GM19438 (cell line): Measurements from ENCODE around the gene PPP2R5C.

ENCODE experiments used
- ATAC-seq: cut with Tn5 transposase; IDR thresholded peaks from one replicate; pipeline ENCODE4 v1.9.1; 2021; ENCODE audit warnings: low read depth; ENCODE audit not compliant: unreplicated experiment

Gene PPP2R5C

DNA sequence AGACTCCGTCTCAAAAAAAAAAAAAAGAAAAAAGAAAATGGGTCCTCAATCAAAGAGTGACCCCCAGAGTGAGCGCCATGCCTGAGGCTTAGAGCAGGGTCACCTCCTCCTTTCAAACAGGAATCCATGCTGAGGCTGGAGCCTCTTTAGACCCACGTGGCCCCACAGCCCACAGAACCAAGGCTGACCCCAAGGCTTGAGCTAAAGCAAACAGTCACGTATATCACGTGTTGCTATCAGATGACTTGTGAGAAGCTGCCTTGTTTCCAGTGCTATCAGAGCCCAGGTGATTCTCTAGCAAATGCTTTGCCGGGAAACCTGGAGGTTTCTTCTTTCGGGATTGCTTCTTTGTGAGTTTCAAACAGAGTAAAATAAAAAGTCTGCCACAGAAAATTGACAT, 171.2 kb downstream of the PPP2R5C start:
- ATAC-seq, result no peak

DNA sequence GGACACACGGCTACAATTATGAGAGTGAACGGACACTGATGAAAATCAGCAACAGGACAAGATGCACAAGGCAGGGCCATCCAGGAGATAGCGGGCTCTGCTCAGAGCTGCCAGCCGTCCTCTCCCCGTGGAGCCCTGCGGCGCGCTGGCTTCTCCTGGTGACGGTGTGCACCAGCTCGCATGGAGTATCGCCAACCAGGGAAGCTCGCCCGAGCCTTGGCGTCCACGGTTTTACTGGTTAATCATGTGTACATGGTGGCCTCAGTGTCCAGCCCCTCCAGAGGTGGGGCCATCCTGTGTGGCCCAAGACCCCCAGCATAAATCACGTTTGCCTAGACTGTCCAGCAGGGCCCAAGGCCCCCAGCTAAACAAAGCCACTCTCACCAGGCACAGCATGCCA, 171.7 kb downstream of the PPP2R5C start:
- no peak for ATAC-seq

DNA sequence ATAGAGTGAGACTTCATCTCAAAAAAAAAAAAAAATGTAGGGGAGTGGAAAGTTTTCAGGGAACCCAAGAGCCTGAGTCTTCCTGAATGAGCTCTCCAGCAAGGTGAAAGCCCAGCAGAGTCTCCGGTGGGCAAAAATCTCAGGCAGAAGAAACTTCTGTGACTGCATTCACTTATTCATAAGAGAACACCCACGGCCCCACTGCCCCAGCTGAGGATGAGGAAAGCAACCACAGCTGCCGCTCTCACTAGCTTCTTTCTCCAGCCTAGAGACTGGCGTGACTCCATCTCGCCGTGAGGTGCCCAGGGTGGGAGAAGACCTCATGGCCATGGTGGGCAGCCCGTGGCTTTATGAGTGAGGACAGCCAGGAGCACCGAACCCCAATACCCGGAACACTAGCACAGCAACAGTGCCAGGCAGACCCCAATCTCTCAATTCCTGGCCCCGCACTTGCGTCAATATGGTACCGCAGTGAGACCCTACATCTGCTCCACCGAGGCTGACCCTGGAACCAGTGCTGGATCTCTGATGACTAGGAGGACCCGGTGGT, 173.2 kb downstream of the PPP2R5C start:
- no peak for ATAC-seq

DNA sequence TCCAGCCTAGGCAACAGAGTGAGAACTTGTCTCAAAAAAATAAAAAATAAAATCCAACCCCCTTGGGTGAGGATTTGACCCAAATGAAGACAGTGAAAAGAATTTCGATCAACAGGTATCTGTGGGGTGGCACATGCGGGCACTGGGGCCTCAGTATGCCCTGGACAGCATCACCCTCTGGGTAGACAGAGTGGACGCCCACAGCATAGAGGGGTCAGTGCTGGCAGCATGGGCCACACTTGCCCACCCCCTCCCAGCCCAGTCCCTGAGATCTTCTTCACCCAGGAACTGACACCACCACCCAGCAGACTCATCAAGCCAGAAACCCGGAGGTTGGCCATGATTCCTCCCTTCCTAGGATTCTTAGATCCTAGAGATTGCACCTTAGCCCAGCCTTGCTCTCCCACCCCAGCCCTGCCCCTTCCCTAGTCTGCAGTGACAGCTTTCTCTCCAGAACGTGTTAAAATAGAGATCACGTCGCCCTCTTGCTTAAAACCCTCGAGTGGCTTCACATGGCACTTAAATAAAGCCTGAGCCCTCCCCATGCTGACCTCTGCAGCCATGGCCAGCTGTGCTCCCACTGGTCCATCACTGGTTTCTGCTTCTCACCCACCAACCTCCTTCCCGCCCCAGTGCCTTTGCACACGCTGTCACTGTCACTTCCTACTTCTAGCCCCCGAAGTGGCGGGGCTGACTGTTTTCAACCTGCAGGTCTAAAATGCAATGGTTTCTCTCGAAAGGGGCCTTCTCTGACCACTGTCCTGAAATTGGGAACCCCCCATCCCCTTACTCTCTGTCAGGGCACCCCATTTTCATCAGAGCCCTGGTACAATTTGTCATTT, 176.6 kb downstream of the PPP2R5C start:
- ATAC-seq, result no peak

DNA sequence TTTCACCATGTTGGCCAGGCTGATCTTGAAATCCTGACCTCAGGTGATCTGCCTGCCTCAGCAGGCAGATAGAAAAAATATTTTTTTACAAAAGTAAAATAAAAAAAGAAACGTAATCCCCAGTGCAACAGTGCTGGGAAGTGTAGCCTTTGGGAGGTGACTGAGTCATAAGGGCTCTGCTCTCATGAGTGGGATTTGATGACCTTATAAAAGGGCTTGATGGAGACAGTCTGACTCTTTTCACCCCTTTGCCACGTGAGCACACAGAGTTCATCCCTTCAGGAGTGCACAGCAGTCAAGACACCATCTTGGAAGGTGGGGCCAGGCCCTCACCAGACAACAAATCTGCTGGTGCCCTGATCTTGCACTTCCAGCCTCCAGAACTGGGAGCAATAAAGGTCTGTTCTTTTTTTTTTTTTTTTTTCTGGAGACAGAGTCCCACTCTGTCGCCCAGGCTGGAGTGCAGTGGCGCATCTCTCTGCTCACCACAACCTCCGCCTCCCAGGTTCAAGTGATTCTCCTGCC, 178.2 kb downstream of the PPP2R5C start:
- ATAC-seq, result no peak

DNA sequence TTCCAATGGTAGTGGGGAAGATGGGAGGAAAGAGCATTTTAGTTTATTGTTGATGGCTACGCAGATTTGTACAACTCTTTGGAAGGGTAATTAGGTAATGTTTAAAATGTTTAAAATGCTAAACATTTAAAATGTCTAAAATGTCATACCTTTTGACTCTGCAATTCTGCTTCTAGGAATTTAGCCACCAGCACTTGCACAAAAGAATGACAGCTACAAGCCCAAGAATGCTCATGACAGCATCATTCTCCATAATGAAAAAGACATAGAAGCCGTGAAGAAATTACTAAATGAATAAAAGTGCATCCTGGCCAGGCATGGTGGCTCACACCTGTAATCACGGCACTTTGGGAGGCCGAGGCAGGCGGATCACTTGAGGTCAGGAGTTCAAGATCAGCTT, 182.9 kb downstream of the PPP2R5C start:
- ATAC-seq, result no peak

DNA sequence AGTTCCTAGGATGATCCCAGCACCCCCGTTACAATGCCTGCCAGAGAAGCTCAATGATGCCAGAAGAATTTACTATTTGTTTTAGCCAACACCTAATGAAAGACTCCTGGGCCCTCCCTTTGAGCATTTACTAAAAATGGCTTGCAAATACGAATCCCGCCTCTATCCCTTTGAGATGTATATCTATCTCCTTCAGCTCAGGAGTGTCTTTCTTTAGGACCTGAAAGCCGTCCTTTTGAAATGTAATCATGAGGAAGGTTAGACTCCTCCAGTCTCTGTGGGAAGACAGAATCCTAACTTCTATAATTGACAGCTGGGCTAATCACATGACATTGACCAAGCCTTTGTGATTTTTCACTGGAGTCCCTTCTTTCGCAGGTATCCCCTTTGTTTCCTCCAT, 183.7 kb downstream of the PPP2R5C start:
- no peak for ATAC-seq

DNA sequence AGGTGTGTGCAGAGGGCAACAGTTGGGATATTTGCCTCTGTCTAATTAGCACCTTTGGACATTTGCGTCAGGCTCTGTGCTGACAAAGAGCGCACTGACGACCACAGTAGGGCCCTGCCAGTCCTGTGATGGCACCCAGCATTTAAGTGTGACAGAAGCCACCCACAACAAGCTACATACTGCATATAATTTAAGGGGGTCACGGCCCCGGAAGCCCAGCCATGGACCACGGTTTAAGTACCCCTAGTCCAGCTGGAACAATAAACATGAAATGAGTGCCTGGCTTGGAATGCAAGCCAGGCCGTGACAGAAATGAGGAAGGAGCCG, 186.0 kb downstream of the PPP2R5C start:
- ATAC-seq, result peak; percentile 9

DNA sequence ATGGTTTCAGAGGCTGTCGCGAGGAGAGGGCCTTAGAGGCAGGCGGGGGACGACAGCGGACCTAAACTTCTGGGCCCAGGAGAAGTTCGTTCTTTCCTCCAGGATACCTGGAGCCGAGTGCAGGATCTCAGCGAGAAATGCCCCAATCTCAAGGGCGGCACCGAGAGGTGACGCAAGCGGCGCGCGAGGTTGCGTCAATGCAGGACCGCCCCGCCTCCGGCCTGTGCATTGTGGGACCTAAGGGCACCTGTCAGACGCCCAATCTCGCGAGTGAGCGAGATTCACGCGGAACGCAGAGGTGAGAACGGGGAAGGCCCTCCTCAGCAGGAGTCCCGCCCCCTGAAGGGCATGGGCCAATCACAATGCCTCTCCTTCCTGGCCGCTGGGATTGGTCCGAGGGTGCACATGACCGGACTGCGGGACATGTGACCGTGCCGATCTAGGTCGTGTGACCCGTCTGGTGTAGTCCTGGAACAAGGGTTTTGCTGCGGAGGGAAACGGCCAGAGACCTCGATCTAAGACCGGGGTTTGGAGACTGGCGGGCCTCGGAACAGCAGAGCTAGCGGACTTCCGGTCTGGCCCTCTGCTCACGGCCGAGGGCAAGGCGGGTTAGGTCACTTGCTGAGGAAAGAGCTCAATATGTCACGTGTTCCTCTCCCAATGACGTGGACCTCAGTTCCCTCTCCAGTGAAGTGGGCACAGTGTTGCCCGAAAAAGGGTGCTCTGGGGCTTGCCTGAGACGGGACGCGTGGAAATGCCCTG, 186.6 kb downstream of the PPP2R5C start:
- peak; percentile 92 for ATAC-seq

DNA sequence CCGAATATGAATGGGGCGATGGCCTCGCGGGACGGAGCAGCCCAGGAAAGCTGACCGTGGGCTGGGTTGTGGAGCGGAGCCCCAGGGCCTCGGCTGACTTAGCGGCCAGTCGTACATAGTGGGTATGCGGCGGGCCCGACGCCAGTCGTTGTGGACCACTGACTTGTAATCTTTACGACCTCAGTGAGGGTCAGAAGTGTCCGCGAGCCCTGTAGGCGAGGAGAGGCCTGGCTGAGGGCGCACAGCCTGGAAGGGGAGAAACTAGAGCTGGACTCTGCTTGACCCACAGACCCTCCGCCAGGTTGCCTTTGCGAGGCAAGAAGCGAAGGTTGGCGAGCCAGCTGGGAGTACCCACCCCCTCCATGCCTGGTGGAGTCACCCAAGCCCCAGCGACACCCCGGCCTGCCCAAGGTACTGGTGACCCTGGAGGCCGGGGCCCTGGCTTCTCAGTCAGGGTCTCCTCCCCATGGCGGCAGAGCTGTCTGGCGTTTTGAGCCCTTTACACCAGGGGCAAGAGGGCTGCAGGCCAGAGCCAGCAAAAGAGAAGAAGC, 187.2 kb downstream of the PPP2R5C start:
- ATAC-seq, result no peak

DNA sequence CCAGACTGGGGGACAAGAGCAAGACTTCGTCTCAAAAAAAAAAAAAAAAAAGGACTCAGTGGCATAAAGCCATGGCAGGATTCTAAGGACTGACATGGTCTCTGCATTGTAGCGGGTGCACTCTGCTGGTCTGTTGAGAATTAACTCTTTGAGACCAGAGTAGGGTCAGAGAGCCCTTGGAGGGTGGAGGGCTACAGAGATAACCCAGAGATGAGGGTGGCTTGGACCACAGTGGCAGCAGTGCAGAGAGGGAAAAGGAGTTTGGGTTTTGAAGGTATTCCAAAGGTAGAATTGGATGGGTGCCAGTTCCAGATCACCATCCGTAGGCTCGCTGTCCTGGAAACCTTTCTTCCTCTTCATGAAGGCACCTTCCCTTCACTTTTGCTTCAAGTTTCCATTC, 188.6 kb downstream of the PPP2R5C start:
- ATAC-seq, result no peak

DNA sequence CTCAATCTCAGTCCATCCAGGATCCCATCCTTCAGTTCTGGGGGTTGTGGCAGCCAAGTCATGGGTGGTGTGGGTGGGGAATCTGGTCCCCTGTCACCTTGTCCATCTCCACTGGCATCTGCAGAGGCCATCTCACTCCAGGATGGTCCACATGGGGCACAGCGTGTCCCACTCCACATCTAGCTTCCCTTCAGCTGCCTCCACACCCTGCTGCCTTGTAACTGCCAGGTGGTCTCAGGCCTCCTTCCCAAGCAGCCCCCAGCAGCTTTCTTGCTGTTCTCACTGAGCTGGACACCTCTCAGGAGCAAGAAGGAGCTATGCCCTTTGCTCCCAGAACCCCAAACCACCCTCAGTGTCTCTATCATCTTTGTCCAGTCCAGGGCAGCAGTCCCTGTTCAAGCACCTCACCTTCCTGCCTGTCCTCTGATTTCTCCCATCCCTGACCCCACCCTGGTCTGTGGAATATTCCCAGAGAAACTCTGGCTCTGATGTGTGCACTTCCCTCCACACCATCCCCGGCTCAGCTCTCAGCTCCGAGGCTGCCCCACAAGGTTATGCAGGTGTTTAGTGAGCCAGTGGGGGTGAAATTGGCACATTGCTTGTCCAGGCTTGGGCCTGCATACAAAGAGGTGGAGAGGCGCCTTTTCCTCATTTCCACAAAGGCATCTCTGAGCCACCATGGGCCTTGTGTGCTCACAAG, 189.2 kb downstream of the PPP2R5C start:
- ATAC-seq, result no peak

DNA sequence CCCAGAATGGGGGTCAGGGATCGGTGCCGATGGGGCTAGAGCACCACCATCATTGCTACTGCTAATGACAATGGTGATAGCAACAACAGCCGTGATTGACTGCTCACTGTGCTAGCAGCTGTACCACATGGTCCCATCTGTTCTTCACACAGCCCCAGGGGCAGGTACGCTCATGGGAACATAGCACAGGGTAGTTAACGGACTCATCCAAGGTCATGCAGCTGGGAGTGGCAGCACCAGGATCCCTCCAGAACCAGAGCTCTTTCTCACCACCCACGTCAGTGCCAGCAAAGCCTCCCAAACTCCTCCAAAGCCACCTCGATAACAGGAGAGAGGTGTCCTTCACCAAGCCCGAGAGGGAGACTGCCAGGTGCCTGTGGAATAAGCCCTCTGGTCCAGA, 191.6 kb downstream of the PPP2R5C start:
- no peak for ATAC-seq

DNA sequence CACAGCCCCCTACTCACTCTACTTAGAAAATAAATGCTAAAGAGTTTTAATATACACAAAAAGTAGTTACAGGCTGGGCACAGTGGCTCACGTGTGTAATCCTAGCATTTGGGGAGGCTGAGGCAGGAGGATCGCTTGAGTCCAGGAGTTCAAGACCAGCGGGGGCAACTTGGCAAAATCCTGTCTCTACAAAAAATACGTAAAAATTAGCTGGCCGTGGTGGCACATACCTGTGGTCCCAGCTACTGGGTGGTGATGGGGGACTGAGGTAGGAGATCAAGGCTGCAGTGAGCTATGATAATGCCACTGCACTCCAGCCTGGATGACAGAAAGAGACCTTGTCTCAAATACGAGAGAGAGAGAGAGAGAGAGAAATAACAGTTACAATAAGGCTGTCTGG, 193.0 kb downstream of the PPP2R5C start:
- ATAC-seq, result no peak

DNA sequence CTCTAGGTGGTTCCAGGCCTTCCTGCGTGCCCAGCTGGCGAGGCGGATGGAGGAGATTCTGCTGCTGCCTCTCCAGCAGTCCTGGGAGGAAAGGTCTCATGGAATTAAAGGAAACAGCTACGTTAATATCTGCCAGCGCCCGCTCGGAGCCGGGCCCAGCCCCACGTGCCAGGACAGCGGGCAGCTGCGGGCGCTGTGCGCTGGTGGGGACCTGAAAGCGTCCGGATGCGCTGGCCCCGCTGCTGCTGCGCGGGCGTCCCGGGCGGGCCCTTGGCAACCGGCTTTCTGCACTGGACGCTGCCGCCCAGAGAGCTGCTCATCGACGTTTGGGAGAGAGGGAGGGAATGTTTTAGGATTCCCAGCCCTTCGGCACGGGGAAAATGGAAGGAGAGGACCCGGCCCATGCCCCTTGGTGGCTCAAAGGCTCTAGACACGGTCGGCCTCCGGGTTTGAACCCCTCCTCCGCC, 194.2 kb downstream of the PPP2R5C start:
- no peak for ATAC-seq

DNA sequence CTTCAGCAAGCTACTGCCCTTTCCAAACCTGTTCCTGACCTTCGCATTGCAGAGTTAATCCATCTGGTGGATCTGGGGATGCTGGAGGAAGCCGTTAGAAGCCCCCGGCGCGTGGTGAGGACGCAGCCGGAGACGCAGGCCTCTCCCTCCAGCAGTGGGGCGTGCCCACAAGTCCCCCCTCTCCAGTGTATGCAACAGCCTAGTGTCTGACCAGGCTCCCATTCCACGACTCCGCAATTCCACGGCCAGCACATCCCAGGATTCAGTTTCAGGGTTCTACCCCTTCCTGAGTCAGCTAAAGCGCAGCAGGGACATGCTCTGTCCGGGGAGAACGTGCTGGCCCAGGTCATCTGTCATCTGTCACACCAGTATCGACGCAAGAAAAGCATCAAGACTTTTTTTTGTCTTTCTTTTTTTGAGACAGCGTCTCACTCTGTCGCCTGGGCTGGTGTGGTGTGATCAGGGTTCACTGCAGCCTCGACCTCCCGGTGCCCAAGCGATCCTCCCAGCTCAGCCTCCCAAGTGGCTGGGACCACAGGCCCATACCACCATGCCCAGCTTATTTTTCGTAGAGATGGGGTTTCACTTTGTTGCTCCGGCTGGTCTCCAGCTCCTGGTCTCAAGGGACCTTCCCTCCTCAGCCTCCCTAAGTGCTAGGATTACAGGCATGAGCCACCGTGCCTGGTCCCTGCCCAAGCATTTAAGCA, 194.8 kb downstream of the PPP2R5C start:
- no peak for ATAC-seq

DNA sequence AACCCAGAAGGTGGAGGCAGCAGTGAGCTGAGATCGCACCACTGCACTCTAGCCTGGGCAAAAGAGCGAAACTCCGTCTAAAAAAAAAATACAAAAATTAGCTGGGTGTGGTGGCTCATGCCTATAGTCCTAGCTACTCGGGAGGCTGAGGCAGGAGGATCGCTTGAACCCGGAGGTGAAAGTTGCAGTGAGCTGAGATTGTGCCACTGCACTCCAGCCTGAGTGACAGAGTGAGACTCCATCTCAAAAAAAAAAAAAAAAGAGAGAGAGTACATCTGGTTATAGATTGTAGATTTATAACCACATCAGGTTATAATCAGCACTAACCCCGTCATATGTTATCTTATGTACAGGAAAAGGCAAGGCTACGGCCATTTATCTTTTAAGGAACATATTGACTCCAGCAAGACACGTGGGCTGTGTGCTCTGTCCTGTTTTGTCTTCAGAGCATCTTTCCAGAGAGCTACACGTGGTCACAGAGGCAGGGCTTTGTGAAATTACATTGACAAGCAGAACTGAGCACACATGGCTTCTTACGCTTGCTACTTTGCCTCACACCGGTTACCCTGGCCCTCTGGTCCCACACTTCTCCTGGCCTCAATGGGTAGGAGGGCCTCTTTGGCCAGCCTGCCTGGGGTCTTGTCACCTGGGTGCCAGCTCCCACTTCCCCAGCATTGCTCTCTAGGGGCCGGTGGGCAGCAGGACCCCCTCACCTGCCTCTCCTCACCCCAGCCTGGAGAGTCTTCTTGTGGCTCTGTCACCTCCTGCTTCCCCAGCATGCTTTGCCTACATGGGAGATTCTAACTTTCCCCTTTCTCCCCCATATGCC, 196.1 kb downstream of the PPP2R5C start:
- no peak for ATAC-seq

DNA sequence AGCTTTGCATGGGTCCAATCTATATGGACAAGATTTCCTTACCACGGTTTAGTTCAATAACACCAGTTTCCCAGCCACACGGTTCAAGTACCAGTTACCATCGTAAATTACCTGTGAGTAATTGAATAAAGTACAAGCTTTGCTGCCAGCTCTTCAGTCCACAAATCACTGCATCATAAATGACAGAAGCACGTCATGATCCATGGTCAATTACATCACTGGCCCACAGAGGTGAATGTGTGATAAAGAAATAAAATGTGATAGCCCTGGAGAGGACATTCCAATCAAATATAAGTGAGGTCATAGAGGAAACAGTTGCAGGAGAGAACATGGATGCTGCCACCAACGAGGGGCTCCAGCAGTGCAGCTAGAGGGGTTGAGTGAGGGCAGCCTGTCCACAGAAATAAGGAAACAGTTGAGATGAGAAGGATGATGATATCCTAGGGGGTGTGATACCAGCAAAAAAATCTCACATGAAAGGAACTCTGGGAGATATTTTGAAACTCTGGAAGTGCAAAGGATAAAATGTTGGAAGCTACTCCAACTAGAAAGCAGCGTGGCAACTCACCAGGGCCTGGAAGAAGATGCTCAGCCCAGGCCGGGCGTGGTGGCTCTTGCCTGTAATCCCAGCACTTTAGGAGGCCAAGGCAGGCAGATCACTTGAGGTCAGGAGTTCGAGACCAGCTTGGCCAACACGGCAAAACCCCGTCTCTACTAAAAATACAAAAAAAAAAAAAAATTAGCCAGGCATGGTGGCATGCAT, 197.1 kb downstream of the PPP2R5C start:
- ATAC-seq, result no peak
